CD4-positive, alpha-beta T cell treated with Interleukin-15 for 1 hour (primary cell): Measurements from ENCODE around the gene ASMTL.

Source experiments
- DNase-seq: peaks from one replicate; pipeline ENCODE4 v3.0.0-alpha.2; 2020

The ASMTL gene

DNA sequence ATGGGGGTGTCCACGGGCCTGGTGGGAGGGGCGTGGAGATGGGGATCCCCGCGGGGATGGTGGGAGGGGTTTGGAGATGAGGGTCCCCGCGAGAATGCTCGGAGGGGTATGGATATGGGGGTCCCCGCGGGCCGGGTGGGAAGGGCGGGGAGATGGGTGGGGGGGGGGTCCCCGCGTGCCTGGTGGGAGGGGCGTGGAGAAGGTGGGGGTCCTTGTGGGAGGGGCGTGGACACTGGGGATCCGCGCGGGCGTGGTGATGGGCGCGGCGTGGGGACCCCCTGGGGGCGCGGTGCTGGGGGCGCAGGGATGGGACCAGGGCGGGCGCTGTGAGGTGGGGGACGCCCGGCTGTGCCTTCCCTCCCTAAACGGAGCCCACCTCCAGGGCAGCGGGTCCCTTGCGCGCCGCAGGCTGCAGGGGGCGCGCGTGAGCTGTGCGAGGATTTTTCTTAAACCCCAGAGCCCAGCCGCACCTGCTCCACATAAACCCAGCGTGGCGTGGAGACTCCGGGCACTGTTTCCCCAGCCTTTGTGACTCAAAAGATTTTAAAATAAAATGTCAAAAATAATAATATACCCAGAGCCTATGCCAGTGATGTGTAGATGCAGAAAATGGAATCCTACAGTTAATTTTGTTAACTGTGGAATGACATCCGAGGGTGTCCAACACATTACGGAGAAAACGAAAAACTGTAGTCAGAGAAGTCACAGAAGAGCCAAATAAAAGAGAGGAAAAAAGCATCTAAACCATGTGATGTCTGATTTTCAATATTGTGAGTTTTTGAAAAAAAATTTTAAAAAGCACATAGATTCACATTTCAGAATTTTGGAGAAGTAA lies 1.5 kb upstream of the ASMTL start:
- peak; percentile 87 for DNase-seq

DNA sequence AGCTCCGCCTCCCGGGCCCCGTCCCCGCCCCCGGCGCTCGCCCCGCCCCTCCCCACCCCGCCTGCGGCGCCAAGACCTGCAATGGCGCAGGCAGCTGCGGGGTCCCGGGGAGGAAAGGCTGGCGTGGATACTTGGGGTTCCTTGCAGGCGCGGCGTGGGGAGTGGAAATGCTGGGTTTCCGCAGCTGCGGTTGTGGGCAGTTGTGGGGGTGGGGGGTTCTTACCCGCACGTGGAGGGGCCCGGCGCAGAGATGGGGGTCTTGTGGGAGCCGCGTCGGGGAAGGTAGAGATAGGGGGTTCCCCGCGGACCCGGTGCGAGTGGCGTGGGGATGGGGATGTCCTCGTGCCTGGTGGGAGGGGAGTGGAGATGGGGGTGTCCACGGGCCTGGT lies 680 bp upstream of the ASMTL start:
- DNase-seq: peak; percentile 83

DNA sequence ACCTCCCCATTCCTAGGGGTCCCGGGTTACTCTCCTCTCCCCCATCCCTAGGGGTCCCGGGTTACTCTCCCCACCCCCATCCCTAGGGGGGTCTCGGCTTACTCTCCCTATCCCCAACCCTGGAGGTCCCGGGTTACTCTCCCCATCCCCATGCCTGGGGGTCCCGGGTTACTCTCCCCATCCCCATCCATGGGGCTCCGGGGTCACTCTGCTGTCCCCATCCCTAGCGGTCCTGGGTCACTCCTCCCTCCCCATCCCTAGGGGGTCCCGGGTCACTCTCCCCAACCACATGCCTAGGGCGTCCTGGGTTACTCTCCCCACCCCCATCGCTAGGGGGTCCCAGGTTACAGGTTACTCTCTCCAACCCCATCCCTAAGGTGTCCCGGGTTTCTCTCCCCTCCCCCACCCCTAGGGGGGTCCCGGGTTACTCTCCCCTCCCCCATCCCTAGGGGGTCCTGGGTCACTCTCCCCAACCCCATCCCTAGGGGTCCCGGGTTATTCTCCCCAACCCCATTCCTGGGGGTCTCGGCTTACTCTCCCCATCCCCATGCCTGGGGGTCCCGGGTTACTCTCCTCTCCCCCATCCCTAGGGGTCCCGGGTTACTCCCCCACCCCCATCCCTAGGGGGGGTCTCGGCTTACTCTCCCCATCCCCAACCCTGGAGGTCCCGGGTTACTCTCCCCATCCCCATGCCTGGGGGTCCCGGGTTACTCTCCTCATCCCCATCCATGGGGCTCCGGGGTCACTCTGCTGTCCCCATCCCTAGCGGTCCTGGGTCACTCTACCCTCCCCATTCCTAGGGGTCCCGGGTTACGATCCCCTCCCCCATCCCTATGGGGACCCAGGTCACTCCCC lies 821 bp downstream of the ASMTL start:
- DNase-seq: peak; percentile 17

DNA sequence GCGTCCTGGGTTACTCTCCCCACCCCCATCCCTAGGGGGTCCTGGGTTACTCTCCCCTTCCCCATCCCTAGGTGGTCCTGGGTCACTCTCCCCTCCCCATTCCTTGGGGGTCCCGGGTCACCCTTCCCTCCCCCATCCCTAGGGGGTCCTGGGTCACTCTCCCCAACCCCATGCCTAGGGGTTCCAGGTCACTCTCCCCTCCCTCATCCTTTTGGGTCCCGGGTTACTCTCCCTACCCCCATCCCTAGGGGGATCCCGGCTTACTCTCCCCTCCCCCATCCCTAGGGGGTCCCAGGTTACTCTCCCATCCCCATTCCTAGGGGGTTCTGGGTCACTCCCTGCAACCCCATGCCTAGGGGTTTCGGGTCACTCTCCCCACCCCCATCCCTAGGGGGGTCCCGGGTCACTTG lies 1.5 kb downstream of the ASMTL start:
- DNase-seq: peak; percentile 13

DNA sequence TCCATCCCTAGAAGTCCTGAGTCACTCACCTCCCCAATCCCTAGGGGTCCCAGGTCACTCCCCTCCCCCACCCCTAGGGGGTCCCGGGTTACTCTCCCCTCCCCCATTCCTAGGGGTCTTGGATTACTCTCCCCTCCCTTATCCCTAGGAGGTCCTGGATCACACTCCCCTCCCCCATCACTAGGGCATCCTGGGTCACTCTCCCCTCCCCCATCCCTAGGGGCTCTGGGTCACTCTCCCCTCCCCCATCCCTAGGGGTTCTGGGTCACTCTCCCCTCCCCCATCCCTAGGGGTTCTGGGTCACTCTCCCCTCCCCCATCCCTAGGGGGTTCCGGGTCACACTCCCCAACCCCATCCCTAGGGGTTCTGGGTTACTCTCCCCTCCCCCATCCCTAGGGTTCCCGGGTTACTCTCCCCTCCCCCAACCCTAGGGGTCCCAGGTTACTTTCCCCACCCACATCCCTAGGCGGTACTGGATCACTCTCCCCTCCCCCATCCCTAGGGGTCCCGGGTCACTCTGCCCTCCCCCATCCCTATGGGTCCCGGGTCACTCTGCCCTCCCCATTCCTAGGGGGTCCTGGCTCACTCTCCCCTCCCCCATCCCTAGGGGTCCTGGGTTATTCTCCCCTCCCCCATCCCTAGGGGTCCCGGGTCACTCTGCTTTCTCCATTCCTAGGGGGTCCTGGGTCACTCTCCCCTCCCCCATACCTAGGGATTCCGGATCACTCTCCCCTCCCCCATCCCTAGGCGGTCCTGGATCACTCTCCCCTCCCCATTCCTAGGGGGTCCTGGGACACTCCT lies 2.1 kb downstream of the ASMTL start:
- DNase-seq: peak; percentile 4

DNA sequence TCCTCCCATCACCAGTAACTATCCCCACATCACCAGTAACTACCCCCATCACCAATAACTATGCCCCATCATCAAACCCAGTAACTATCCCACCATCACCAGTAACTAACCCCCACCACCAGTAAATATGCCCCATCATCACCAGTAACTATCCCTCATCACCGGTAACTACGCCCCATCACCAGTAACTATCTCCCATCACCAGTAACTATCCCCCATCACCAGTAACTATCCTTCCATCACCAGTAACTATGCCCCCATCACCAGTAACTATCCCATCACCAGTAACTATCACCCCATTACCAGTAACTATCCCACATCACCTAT lies 2.9 kb downstream of the ASMTL start:
- no peak for DNase-seq

DNA sequence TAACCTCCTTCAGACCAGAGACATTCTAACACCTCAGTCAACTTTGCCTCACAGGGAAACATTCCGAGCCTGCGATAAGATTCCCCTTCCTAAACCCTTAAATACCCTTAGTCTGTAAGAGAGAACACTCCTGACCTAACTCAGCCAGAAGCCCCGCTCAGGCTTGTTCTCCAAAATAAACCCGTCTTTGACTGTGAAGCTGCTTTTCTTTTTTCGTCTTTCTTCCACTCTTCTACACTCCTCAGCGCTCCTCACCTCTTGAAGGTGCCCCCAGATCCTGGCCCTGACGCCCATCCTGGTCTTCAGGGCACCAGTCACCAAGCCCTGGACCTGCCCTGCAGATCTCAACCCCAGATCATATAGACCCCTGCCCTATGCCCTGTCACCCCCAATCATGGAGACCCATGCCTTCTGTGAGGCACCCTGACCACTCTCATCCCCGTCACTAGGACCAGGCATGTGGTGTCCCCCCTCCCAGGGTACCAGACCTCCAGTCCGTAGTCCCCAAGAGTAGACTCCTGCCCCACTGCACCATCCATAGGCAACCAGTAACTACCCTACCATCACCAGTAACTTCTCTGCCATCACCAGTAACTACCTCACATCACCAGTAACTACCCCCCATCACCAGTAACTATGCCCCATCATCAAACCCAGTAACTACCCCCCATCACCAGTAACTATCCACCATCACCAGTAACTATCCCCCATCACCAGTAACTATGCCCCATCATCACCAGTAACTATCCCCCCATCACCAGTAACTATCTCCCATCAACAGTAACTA lies 3.5 kb downstream of the ASMTL start:
- DNase-seq: peak; percentile 16

DNA sequence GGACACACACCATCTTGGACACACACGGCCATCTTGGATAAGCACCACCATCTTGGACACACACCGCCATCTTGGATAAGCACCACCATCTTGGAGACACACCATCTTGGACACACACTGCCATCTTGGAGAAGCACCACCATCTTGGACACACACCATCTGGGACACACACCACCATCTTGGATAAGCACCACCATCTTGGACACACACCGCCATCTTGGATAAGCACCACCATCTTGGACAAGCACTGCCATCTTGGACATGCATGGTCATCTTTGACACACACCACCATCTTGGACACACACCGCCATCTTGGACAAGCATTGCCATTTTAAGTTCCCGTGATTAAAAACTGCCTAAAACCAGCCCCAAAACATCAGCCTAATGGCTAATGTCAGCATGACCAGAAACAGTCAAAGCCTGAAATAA lies 4.1 kb downstream of the ASMTL start:
- peak; percentile 4 for DNase-seq

DNA sequence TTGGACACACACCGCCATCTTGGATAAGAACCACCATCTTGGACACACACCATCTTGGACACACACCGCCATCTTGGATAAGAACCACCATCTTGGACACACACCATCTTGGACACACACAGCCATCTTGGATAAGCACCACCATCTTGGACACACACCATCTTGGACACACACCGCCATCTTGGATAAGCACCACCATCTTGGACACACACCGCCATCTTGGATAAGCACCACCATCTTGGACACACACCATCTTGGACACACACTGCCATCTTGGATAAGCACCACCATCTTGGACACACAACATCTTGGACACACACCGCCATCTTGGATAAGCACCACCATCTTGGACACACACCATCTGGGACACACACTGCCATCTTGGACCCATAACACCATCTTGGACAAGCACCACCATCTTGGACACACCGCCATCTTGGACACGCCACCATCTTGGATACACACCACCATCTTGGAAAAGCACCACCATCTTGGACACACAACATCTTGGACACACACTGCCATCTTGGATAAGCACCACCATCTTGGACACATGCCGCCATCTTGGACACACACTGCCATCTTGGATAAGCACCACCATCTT lies 4.6 kb downstream of the ASMTL start:
- peak; percentile 10 for DNase-seq

DNA sequence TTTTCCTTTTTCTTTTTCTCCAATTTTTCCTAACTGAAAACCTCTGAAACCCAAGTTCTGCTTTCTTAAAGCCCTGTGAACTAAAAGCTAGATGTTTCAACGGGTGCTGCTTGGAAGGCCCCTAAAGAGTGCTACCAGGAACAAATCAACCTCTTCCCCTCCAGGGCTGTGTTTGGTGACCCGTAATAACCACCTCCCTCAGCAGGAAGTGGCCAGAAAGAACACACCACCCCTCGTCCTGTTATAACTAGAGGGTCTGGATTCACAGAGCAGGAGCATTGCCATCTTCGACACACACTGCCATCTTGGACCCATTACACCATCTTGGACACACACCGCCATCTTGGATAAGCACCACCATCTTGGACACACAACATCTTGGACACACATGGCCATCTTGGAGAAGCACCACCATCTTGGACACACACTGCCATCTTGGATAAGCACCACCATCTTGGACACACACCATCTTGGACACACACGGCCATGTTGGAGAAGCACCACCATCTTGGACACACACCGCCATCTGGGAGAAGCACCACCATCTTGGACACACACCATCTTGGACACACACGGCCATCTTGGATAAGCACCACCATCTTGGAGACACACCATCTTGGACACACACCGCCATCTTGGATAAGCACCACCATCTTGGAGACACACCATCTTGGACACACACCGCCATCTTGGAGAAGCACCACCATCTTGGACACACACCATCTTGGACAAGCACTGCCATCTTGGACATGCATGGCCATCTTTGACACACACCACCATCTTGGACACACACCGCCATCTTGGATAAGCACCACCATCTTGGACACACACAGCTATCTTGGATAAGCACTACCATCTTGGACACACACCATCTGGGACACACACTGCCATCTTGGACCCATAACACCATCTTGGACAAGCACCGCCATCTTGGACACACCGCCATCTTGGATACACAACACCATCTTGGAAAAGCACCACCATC lies 5.4 kb downstream of the ASMTL start:
- DNase-seq: peak; percentile 16

DNA sequence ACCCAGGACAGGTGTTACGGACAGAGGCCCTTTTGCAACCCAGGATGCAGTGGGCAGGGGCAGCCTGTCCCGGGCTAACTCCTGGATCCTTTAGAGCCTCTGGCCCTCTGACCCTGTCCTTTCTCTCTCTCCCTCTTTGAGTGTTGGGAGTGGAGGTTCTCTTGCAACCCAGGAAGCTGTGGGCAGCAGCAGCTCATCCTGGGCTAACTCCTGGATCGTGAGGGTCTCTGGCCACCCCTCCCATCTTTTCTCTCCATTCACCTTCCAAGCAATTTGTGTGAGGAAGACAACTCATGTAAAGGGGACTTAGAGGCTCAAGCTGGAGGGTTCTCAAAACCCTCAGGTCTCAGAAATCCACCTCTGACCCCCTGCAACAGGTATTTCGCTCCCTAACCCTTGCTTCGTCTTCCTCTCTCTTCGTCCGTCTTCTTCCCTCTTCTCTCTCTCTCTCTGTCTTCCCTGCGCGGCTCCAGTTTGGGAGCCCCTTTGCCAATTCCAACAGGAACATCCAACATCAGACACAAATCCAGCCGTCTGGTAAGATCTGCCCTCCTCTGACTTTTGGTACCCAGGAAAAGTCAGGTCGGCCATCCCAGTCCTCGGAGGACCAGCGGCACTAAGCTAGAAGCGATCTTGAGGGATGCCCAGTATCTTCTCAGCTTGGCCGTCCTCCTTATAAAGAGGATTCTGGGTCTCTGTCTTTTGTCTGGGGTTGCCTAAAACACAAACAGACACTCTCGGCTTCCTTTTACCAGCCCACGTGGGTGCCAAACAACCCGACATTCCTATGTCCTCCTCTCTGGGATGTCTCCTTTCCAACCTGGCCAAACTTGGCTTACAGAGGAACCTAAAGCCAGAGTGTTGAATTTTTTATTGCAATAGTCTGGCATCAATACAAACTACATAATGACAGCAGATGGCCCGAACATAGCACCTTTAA lies 7.9 kb downstream of the ASMTL start:
- peak; percentile 13 for DNase-seq

DNA sequence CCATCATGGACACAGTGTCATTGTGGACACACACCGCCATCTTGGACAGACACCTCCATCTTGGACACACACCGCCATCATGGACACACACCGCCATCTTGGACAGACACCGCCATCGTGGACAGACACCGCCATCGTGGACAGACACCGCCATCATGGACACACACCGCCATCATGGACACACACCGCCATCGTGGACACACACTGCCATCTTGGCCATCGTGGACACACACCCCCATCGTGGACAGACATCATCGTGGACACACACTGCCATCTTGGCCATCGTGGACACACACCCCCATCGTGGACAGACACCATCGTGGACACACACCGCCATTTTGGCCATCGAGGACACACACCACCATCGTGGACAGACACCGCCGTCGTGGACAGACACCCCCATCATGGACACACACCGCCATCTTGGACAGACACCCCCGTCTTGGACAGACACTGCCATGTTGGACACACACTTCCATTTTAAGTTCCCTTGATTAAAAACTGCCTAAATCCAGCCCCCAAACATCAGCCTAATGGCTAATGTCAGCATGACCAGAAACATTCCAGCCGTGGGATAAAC lies 9.1 kb downstream of the ASMTL start:
- DNase-seq: peak; percentile 10

DNA sequence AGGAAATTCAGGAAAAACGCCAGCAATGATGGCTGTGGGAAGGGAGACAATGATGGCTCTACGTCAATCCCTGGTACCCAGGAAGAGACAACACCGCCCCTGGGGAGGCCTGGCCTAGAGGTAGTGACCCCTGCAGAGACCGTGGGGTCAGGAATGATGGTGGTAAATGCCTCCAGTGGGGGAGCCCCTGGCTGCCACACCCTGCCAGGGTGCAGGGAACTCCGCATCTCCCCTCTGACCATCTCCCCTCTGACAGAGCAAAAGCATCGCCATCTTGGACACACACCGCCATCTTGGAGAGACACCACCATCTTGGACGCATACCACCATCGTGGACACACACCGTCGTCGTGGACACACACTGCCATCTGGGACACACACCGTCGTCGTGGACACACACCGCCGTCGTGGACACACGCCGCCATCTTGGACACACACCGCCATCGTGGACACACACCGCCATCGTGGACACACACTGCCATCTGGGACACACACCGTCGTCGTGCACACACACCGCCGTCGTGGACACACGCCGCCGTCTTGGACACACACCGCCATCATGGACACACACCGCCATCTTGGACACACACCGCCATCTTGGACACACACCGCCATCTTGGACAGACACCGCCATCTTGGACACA lies 9.9 kb downstream of the ASMTL start:
- DNase-seq: no peak

DNA sequence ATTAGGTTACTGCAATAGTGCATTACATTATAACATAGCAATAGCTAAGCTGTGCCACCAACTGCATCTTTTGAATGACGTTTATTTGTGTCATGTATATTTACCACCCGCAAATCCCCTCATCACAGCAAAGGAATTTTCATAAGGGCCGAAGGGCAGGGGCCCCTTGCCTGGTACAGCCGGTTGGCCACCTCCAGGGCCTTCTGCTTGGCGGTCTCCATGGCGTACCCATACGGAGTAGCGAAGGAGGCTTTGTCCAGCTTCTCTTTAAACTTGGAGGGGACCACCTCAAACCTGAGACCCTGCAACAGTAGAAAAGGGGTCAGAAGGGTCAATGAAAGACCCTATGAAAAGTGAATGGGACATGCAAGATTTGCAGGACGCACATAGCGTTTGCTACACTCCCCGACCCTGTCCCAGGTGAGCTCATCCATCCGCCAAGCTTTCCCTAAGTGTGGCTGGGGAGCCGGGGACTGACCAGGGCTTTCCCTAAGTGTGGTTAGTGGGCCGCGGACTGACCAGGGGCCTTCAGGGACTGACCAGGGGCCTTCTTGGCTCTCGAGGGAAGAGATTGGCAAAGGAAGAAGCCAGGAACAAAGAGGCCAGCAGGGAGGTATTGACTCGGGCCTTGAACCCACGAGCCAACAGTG lies 10.6 kb downstream of the ASMTL start:
- peak; percentile 15 for DNase-seq

DNA sequence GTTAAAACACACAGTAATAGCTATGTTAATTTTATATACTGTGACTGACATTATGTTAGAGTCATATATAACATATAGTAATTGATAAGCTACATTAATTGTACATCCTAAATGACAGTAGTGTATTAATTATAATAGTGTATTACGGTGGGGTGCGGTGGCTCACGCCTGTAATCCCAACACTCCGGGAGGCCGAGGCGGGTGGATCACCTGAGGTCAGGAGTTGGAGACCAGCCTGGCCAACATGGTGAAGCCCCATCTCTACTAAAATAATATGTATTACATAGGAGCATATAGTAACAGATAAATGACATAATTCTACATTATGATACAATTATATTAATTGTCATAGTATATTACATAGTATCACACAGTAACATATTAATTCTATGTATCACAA lies 12.2 kb downstream of the ASMTL start:
- no peak for DNase-seq

DNA sequence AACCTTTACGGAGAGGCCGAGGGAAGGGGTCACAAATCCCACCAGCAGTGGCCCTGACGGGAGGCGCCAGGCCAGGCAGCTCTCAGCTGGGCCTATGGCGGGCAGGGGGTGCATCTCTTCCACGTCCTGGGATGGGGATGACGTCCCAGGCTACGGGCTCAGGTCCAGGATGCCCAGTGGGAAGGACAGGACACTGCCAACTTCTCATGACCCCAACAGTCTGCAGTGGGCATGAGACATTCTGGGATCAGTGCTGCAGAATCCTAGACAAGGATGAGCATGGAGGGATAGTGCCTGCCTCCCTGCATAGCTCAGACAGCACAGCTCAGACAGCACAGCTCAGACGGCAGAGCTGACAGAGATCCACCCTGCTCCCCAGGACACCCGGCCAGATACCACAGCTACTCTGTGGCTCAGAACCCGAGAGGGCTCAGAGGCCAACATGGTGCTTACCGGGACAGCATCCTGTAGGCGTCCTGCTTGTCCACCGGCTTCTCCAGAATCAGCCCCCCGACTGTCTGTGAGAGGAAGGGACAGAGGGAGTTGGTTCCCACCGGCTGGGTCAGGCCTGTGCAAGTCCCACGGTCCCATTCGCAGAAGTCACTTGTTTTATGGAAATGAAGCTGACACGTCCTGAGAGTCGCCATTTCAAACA lies 17.3 kb downstream of the ASMTL start:
- peak; percentile 13 for DNase-seq

DNA sequence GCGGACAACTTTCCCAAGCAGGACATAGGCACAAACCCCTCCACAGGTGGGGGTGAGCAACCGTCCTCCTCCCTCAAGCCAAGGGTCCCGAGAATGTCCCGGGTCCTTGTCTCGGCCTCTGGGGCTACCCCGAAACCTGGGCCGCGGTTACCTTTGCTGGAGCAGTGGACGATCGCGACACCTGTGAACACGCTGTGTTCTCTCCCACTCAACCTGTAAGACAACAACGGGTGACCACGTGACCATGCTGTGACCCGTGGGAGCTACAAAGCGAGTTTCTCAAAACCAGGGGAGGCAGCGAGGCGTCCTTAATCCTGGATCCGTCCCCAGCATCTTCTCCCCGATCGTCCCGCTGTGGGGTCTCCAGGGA lies 17.9 kb downstream of the ASMTL start:
- peak; percentile 7 for DNase-seq
